Upper lobe of left lung (tissue), 4 donors: ENCODE measurements around the gene NIN.

Experiments
- CTCF ChIP-seq, 6 experiments: fragments of 450-650 bp in 4 of 6; fragments of 200-600 bp in 2 of 6; sonication (generic) in 2 of 6; IDR thresholded peaks; one replicate each; pipeline ENCODE4 v1.5.1; 2016 to 2019; ENCODE audit warnings: antibody characterized with exemption in 6 of 6
- EP300 ChIP-seq, 4 donors: sonication (generic); formaldehyde crosslinking; IDR thresholded peaks; one replicate each; pipeline ENCODE4 v1.5.1; 2017; ENCODE audit warnings: antibody characterized with exemption in 4 of 4, control low read depth in 2 of 4
- POLR2A ChIP-seq, 4 donors: fragments of 450-650 bp; IDR thresholded peaks; one replicate each; pipeline ENCODE4 v1.5.1; 2016 to 2017; ENCODE audit warnings: antibody characterized with exemption in 4 of 4, mild to moderate bottlenecking in 2 of 4
- POLR2AphosphoS5 ChIP-seq, 2 donors: sonication (generic); formaldehyde crosslinking; IDR thresholded peaks; one replicate each; pipeline ENCODE4 v1.5.1; 2017; ENCODE audit warnings: antibody characterized with exemption in 2 of 2

GRCh38 chr14:50776522-50776921, 54.4 kb downstream of the NIN start:
- no peak for TF ChIP-seq CTCF (IDR thresholded peaks at IDR 0.05)
- no peak for TF ChIP-seq POLR2AphosphoS5 (IDR thresholded peaks at IDR 0.05)
- TF ChIP-seq POLR2A (IDR thresholded peaks at IDR 0.05), result no peak
- TF ChIP-seq EP300 (IDR thresholded peaks at IDR 0.05), result no peak
